Endothelial cell of umbilical vein (primary cell): ENCODE data around the gene LONP1. TPM values are rescaled to one million over a fixed set of nuclear protein-coding genes. Genes with fewer than 3 reads are reported as not detected.

Source experiments
- BruUV-seq: library from RNA; stranded (reverse); fragments of 400-500 nt; replicated peaks from 2 replicates; lab custom pipeline; 2021; lab: Mats Ljungman, UMichigan
- CTCF ChIA-PET: fragments of 300-600, 350-600 bp; sonication (Branson Sonifier 250); formaldehyde crosslinking; loops from one replicate; lab custom pipeline; 2021; ENCODE audit warnings: antibody characterized with exemption, inconsistent platforms; lab: Charles Lee
- POLR2A ChIA-PET: fragments of 300-600, 350-600 bp; sonication (Branson Sonifier 250); formaldehyde crosslinking; loops from one replicate; lab custom pipeline; 2021; ENCODE audit warnings: antibody characterized with exemption, inconsistent platforms; lab: Charles Lee
- DNase-seq: peaks from one replicate; pipeline ENCODE4 v3.0.0-alpha.2; 2011; ENCODE audit warnings: low read depth, low spot score
- FAIRE-seq: peaks from 2 replicates; lab custom pipeline; 2011; peaks lifted over from hg19 to GRCh38; lab: Jason Lieb, UNC
- H2AFZ ChIP-seq: 2 replicates; pipeline ENCODE4 v1.6.0; 2012; ENCODE audit warnings: low read depth, low read length, control low read depth, inconsistent platforms
- H3K27ac ChIP-seq: 2 replicates; pipeline ENCODE4 v1.5.1; 2011; ENCODE audit warnings: low read depth, mild to moderate bottlenecking, control low read depth, low read length, moderate library complexity; ENCODE audit not compliant: insufficient read depth
- H3K27me3 ChIP-seq, 2 experiments: 2 replicates each; pipeline versions ENCODE4 v1.6.0 to v1.6.1; 2011; ENCODE audit warnings: low read length in 2 of 2, mixed read lengths in 1 of 2; ENCODE audit not compliant: control insufficient read depth in 2 of 2, insufficient read depth in 2 of 2
- H3K36me3 ChIP-seq, 2 experiments: 2 replicates in 1 of 2; 3 replicates in 1 of 2; pipeline ENCODE4 v1.5.1; 2011; ENCODE audit warnings: low read length in 2 of 2, mild to moderate bottlenecking in 1 of 2, moderate library complexity in 1 of 2; ENCODE audit not compliant: control insufficient read depth in 2 of 2, insufficient read depth in 2 of 2; ENCODE audit errors: extremely low read depth in 1 of 2
- H3K4me1 ChIP-seq: 3 replicates; pipeline ENCODE4 v1.5.1; 2011; ENCODE audit warnings: mild to moderate bottlenecking, low read length; ENCODE audit not compliant: control insufficient read depth, insufficient read depth; ENCODE audit errors: extremely low read depth
- H3K4me2 ChIP-seq: 2 replicates; pipeline ENCODE4 v1.6.1; 2011; ENCODE audit warnings: low read length, control low read depth, mixed read lengths; ENCODE audit not compliant: insufficient read depth
- H3K4me3 ChIP-seq, 3 experiments: fragments of 200-600 bp in 1 of 3; sonication (generic), shearing (Covaris generic) in 1 of 3; replicated peaks in 1 of 3; 2 replicates each; pipeline ENCODE4 v1.5.1; 2011 to 2016; ENCODE audit warnings: control low read depth in 3 of 3, low read length in 3 of 3, mild to moderate bottlenecking in 2 of 3, inconsistent platforms in 1 of 3, low read depth in 1 of 3, moderate library complexity in 1 of 3; ENCODE audit not compliant: insufficient read depth in 1 of 3
- H3K79me2 ChIP-seq: 2 replicates; pipeline ENCODE4 v1.6.0; 2012; ENCODE audit warnings: low read length, inconsistent platforms; ENCODE audit not compliant: control insufficient read depth, insufficient read depth
- H3K9ac ChIP-seq: replicated peaks from 2 replicates; pipeline ENCODE3; 2011; ENCODE audit warnings: low read length, control low read depth; ENCODE audit not compliant: insufficient read depth; ENCODE audit errors: extremely low read depth
- H3K9me1 ChIP-seq: replicated peaks from 3 replicates; pipeline ENCODE4 v1.6.0; 2011; ENCODE audit warnings: mild to moderate bottlenecking, low read length; ENCODE audit not compliant: control insufficient read depth, insufficient read depth; ENCODE audit errors: extremely low read depth
- H3K9me3 ChIP-seq: replicated peaks from 2 replicates; pipeline ENCODE4 v1.5.1; 2012; ENCODE audit warnings: low read length, inconsistent platforms; ENCODE audit not compliant: control insufficient read depth, insufficient read depth
- H4K20me1 ChIP-seq: replicated peaks from 2 replicates; pipeline ENCODE3; 2011; ENCODE audit warnings: mild to moderate bottlenecking, low read length; ENCODE audit not compliant: control insufficient read depth, insufficient read depth; ENCODE audit errors: extremely low read depth
- CTCF ChIP-seq, 2 donors: IDR thresholded peaks; 1 replicate in 1 of 2; 2 replicates in 1 of 2; pipeline ENCODE4 v1.5.1; 2011; ENCODE audit warnings: low read length in 2 of 2, mild to moderate bottlenecking in 2 of 2, moderate library complexity in 2 of 2, control low read depth in 1 of 2, inconsistent platforms in 1 of 2, low read depth in 1 of 2; ENCODE audit not compliant: insufficient read depth in 1 of 2; ENCODE audit errors: extremely low read depth in 1 of 2
- EZH2 ChIP-seq: IDR thresholded peaks from 2 replicates; pipeline ENCODE4 v1.6.1; 2012; ENCODE audit warnings: borderline replicate concordance, low read depth, mild to moderate bottlenecking, moderate library complexity, low read length, inconsistent platforms; ENCODE audit not compliant: severe bottlenecking
- FOS ChIP-seq: IDR thresholded peaks from 2 replicates; pipeline ENCODE4 v1.6.1; 2011; ENCODE audit warnings: mild to moderate bottlenecking, low read length, moderate library complexity, borderline replicate concordance; ENCODE audit not compliant: insufficient read depth
- GATA2 ChIP-seq: IDR thresholded peaks from 2 replicates; pipeline ENCODE4 v1.7.0; 2011; ENCODE audit warnings: low read depth, mild to moderate bottlenecking, moderate library complexity, mixed read lengths, low read length; ENCODE audit not compliant: insufficient read length, insufficient read depth
- JUN ChIP-seq: IDR thresholded peaks from 2 replicates; pipeline ENCODE4 v1.6.1; 2011; ENCODE audit warnings: borderline replicate concordance, low read depth; ENCODE audit not compliant: insufficient read length, insufficient read depth
- MAX ChIP-seq: IDR thresholded peaks from 2 replicates; pipeline ENCODE4 v1.6.1; 2011; ENCODE audit not compliant: insufficient read depth, insufficient read length
- MYC ChIP-seq: IDR thresholded peaks from one replicate; pipeline ENCODE4 v1.6.1; 2011; ENCODE audit warnings: mild to moderate bottlenecking, low read depth, low read length
- POLR2A ChIP-seq: IDR thresholded peaks from 2 replicates; pipeline ENCODE4 v1.6.1; 2012; ENCODE audit warnings: low read depth, mild to moderate bottlenecking, control low read depth, low read length
- POLR2AphosphoS5 ChIP-seq: IDR thresholded peaks from 2 replicates; pipeline ENCODE4 v1.6.1; 2012; ENCODE audit warnings: low read depth, mild to moderate bottlenecking, control low read depth, low read length, moderate library complexity; ENCODE audit not compliant: insufficient read depth
- dilution Hi-C: fragments of 300-500 bp; cut with MboI; formaldehyde crosslinking; loops from one replicate; pipeline ENCODE4 v1.15.0; 2019; ENCODE audit warnings: low sequenced_read_pairs; ENCODE audit not compliant: extremely low pct_ligation_motif_present
- intact Hi-C: fragments of 100-400 bp; cut with micrococcal nuclease; formaldehyde crosslinking; loops from one replicate; pipeline ENCODE4 v1.10.0; 2022
- polyA plus RNA-seq, 4 experiments: library from polyadenylated mRNA; depleted of rRNA in 3 of 4; stranded (reverse) in 3 of 4; unstranded in 1 of 4; fragments of >200 nt; gene quantifications; 2 replicates each; pipeline versions ENCODE4 v1.2.1 to v1.2.3, GENCODE V29; 2011 to 2012; ENCODE audit warnings: missing spikeins in 1 of 4
- total RNA-seq: library from RNA; stranded (reverse); gene quantifications from 2 replicates; pipeline ENCODE4 v1.2.3, GENCODE V29; 2021

Gene LONP1
- total and polyA plus RNA-seq, 2 donors (not counting 3 experiments of a cell fraction or from before 2014, with no cell fraction given), result 70.0 to 95.7 TPM

GRCh38 chr19:5677136-5677535, 42.8 kb downstream of the LONP1 start:
- Histone ChIP-seq H3K27me3 (no peaks in the 10 kb centered on the region), H4K20me1 (no peaks in the 10 kb centered on the region)
- FAIRE-seq, result no peak

More at GRCh38 chr19:5677136-5677535, 42.8 kb downstream of the LONP1 start:
- H2AFZ ChIP-seq, result no peak overlapping the region
- ChIA-PET CTCF (interaction anchor here (1.1 kb wide), 1 partner anchor 10 kb away, joined by 4 read pairs; no protein-coding TSS in a partner anchor), POLR2A (no interaction called here)
- intact Hi-C loops, result no loop called here
- H3K27ac ChIP-seq, result no peak overlapping the region
- H3K36me3 ChIP-seq, result peaks cover 0 to 5% of the 10 kb centered on the region in 2 experiments
- TF ChIP-seq POLR2AphosphoS5 (no peak), POLR2A (no peak), EZH2 (no peak), GATA2 (no peak), MYC (no peak), MAX (no peak), JUN (no peak), FOS (no peak), CTCF (IDR thresholded peaks at IDR 0.05; ENCODE audit: extremely low read depth in 1 of 2, insufficient read depth in 1 of 2, low read depth in 1 of 2, low read length in 2 of 2) (no peak)
- H3K4me1 ChIP-seq, result peaks cover 10% of the 10 kb centered on the region
- dilution Hi-C loops, result no loop called here
- H3K4me2 ChIP-seq, result no peak overlapping the region
- DNase-seq, result no peak
- no peaks in the 10 kb centered on the region for H3K9me1 ChIP-seq
- H3K79me2 ChIP-seq, result peaks cover 9% of the 10 kb centered on the region
- no peaks in the 10 kb centered on the region for H3K9me3 ChIP-seq
- no peak overlapping the region for H3K4me3 ChIP-seq
- BruUV-seq, result no TSS peak
- no peak overlapping the region for H3K9ac ChIP-seq
